GM18907 (cell line): ENCODE measurements around the gene SIRT7.

ENCODE experiments used
- ATAC-seq: cut with Tn5 transposase; IDR thresholded peaks from one replicate; pipeline ENCODE4 v1.9.1; 2021; ENCODE audit warnings: mild to moderate bottlenecking, moderate library complexity; ENCODE audit not compliant: unreplicated experiment

Gene SIRT7

DNA sequence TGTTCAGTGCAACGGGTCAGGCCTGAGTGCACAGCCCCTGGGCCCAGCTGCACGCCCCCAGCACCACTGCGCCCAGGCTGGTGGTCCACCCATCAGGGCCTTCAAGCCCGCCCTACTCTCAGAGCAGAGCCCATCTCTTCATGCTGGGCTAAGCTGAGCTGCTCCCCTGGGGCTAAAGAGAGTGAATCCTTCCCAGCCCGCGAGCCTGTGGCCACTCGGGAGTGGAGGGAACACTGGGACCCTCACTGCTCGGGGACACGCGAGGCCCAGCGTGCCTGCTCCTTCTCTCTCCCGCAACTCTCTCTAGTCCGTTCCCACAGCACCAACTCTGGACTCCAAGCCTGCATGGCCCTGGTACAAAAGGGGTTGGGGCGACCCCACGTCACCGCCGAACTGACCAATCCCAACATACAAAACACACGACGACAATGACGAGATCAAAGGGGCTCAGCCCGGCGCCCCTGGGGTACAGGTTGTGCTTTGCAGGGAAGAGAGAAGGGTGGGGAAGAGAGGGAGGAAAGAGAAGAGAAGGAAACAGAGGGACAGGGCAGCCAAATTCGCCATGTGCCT, 4.1 kb upstream of the SIRT7 start:
- no peak for ATAC-seq

DNA sequence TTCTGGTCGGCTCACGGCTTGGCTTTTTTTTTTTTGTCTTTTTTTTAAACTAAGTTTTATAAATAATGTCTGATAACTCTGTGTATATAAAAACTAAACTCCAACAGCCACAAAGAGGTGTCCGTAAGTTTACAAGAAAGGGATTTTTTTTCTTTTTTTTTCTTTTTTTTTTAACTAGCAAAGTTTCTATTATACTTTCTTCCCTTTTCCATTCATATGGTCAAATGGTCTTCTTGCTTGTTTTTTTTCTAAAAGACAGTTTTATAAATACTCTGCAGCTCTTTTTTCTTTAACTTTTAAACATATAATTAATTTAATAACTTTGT, 3.5 kb upstream of the SIRT7 start:
- no peak for ATAC-seq

DNA sequence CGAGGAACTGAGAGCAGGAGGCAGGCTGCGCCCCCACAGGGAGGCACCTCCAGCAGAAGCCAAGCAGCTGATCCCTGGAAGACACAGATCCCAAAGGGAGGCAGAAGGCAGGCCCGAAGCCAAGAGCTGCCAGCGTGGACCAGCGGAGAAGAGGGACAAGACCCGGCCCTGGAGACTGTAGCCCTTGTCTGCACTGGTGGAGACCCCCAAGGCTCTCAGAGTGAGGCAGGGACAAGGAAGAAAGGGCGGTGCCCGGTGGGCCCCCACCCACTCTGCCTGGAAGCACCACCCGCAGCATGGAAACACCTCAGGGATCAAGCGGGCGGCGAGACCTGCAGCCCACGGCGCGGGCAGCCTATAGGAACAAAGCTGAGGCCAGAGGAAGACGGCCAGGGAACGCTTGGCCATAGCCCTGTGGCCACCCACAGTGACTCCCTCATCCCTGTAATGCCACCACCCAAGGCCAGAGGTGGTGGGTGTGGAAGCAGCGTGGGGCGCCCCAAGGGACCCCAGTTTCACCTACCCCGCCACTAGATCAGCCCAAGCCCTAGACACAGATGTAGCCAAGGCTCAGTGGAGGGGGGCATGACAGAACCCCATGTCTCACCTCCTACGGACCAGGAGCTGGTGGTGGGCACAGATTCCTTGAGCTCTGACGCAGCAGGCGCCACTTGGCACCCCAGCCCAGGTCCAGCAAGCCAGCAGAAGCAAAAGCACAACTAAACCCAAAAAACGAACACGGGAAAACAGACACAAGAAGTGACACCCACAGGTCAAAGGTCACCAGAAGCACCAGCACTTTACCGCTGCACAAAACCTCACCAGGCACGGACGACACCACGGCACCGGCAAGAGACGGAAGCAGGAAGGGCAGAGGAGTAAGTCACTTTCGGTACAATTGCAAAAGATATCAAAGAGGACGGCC, 2.9 kb upstream of the SIRT7 start:
- no peak for ATAC-seq

DNA sequence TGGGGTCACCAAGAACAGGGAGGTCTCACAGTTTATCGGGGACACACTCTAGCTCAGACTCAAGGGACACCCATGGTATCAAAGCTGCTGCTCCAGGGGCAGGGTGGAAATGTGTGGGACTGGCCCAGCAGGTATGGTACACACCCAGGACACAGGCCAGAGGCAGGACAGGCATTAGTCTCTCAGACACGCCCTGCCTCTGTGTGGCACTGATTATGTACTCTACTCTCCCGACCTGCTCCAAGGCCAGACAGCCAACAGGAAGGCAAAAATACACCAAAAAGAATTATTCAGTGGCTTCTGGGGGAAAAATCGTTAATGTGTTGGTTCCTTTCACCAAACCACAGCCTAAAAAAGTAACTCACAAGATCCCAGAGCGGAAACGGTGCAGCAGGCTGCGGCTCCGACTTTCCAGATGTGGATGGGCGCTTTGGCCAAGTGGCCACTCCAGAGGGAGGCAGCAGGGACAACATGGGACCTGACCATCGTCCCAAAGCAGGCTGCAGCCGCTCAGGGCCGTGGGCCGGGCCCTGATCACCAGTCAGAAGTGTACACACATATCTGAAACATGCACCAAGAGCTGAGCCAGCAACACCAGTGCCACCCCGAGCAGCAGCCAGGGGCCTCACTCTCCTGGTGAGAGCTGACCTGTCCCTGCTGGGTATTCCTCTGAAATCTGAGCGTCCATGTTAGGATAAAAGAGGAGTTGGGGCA, 1.0 kb upstream of the SIRT7 start:
- no peak for ATAC-seq

DNA sequence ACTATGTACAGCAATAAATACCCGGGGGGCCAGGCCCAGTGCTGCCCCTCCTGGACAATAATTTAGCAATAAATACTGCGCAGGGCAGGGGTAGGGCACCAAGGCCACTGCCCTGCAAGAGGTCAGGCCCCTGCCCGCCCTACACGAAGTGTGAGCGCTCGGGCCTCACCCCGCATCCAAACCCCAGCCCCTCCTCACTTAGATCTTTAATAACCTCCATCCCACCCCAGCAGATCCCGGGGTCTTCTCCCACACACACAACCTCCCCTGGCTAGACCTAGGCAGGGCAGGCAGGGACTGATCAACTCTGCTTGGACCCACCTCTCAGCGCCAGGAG, 325 bp upstream of the SIRT7 start:
- ATAC-seq = peak; percentile 8

DNA sequence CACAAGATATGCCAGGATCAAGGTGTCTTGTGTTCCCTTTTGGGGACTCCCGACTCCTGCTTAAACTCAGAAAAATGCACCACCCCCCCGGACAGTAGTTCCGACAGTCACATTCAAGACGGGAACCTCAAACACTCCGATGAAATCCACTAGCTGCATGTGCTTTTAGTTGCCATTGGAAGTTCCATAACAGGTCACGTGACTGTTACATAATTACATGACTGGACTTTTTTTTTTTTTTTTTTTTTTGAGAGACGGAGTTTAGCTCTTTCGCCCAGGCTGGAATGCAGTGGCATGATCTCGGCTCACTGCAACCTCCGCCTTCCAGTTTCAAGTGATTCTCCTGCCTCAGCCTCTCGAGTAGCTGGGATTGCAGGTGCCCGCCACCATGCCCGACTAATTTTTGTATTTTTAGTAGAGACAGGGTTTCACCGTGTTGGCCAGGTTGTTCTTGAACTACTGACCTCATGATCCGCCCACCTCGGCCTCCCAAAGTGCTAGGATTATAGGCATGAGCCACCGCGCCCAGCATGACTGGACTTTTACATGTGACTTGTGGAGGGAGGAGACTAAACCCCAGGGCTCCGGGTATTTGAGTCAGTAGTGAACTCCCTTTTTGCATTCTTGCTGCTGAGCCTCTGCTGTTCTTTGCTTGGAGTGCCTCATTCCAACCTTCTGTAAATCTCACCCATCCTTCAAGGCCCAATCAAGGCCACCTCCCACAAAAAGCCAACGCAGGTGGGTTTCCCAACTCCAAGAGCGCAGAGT, 1.6 kb downstream of the SIRT7 start:
- ATAC-seq = no peak

DNA sequence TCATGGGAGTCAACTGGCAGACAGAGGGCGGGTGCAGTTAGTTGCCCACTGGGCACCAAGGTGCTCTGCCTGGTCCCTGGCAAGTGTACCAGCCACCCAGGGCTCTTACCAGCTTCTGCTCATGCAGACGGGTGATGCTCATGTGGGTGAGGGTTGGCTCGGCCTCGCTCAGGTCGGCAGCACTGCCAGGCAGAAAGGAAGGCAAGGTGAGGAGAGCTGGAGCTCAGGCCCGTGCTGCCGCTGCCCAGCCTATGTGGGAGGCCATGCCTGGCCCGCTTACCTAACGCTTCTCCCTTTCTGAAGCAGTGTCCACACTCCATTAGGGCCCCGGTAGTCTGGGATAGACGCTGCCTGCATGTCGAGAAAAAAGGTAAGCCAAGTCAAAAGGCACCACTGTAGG, 2.6 kb downstream of the SIRT7 start:
- no peak for ATAC-seq

DNA sequence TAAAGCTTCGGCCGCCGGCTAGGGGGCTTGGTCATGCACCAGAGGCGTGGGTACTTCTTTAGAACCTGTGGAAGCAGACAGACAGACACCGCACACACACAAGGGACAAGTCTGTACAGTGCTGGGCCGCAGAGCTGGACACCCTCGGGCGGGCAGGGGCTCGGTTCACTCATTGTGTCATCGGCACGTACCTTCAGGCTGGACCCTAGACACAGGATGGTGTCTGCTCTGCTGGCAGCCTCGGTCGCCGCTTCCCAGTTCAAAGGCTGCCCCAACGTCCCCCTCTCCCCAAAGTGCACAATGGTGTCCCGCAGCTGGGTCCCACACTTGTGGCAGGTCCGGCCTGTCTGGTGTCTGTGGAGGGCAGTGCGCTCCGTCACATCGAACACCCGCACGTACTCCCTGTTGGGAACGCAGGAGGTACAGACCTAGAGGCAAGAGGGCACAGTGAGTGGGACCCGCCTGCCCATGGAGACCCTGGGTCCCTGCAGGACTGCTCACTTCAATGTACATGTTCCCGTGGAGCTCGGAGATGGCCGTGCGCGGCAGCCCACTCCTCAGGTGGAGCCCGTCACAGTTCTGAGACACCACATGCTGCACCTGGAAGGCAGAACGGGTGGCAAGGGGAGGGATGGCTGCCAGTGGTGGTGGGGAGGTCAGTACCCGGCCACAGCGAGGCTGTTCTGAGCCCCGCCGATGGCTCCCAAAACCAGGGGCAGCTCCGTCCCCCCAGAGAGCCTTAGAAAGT, 3.7 kb downstream of the SIRT7 start:
- no peak for ATAC-seq

DNA sequence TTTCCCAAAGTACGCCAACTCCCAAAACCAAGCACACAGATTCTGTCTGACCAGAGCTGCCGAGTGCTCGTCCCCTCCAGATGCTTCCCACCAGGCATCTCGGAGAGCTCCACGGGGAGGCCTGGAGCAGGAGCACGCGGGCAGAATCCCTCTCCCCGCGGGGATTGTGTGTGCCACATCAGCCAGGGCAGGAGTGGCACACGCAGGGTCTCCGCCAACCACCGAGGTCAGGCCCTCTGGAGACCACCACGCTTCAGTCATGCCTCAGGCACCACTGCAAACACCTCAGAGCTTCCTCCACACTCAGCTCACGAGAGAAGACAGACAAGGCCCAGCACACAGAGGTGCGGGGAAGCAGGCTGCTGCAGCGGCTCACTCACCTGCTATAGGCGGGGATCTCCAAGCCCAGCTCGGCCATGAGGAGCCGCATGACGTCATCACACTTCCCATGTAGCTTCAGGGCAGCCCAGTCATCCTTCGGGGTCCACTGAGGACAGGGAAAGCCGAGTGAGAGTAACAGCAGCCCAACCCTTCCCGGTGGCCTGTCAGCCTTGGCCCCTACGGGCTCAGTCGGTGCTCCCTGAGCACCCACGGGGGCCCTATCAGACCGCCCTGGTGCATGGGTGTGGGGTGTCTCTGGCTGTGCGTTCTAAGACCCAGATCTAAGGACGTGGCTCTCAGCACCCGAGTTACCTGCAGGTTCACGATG, 4.4 kb downstream of the SIRT7 start:
- no peak for ATAC-seq

DNA sequence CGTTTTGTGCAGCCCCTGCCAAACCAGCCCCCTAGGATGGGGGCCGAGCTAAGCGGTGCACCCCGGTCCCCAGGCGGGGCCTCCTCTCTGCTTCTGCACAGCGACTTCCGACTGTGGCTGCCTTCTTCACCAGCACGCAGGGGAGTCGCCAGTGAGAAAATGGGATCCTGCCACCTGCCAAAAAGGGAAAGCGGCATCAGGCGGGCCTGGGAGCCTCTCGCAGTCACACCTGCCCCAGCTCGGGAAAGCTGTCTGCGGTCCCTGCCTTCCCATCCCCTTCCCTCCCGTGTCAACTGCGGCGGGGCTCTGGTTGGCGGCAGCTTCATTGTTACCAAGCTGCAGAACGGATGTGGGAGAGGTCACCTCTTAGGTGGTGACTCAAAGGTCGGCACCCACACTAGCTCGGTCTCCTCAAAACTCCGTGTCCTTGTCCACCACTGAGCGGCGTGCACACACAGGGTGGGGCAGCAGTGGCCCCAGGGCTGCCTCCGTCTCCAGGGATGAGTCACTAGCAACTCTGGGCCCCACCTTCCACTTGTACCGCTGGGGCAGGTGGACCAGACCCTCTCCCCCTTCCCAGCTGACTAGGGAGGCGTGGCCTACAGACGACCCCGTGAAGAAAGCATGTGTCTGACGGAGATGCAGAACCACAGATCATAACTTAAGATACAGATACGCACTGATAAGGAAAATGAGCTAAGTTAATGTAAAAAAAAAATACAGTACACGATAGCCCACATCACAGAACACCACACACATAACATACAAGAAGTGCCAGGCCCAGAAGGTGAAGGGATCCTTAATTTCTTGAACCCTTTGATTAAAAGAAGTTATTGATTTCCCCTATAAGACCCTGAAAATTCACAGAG, 5.3 kb downstream of the SIRT7 start:
- ATAC-seq = no peak

DNA sequence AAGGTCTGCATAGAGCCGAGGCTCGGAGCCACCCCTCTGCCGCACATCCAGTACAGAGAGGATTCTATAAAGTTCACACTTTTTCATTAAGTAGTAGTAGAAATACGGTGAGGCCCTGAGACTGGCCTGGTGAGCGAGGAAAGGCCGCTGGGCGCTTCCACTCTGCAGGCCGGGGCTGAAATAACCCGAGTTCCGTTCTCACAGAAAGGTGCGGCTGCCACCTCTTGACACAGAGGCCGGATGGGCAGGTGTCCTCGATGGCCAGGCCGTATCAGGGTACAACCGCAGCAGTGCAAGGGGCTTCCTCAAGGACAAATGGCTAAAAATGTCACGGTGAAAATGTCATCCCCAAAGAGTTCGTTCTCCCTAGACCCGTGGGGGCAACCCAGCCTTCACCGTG, 6.0 kb downstream of the SIRT7 start:
- no peak for ATAC-seq

DNA sequence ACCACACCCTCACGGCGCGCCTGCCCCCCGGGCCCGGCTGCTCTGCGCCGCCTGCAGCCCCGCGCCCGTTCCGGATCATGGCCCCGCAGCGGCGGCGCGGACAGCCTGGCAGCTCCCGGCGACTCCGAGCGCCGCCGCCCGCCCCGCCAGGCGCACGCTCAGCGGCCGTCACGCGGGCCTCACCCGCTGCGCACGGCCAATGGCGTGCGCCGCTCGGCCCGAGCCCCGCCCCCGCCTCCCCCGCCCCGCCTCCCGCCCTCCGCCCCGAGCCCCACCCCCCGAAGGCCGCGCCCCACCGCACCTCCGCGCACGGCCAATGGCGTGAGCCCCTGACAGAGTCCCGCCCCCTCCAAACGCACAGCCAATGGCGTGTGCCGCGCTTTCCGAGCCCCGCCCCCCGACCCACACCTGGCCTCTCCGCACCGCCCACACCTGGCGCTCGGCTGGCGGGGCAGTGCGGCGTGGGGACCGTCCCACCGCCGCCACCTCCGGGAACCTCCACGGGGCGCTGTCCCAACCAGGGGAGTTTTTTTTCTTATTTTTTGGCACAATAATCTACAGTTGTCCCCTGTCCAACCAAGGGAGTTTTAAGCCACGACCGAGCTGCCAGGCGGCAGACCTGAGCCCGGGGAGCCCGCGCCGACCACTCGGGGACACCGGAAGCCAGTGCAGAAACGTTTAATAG, 6.6 kb downstream of the SIRT7 start, which contains the start of gene PCYT2:
Gene PCYT2 (minus strand): TSS at position 123 of the 685 bp plus-strand sequence. CDS start 44 bp downstream, at position 79.
- ATAC-seq = peak; percentile 56

DNA sequence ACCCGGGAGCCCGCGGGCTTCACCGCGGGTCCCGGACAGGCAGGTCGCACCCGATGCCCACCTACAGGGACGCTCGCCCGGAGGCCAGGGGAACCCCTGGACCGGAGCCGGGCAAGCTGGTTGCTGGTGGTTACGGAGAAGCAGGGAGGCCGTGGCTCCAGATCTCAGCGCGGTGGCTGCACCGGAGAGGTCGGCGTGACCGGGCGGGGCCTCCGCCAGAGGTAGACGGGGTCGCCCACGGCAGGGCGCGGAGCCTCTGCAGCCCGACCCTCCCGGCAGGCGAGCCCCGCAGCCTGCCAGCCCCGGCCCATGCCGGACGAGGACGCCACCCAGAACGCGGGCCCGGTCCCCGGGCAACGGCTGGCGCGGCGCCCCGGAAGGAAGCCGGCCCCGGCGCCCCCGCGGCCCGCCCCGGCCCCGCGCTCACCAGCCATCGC, 7.1 kb downstream of the SIRT7 start:
- ATAC-seq = peak; percentile 21

DNA sequence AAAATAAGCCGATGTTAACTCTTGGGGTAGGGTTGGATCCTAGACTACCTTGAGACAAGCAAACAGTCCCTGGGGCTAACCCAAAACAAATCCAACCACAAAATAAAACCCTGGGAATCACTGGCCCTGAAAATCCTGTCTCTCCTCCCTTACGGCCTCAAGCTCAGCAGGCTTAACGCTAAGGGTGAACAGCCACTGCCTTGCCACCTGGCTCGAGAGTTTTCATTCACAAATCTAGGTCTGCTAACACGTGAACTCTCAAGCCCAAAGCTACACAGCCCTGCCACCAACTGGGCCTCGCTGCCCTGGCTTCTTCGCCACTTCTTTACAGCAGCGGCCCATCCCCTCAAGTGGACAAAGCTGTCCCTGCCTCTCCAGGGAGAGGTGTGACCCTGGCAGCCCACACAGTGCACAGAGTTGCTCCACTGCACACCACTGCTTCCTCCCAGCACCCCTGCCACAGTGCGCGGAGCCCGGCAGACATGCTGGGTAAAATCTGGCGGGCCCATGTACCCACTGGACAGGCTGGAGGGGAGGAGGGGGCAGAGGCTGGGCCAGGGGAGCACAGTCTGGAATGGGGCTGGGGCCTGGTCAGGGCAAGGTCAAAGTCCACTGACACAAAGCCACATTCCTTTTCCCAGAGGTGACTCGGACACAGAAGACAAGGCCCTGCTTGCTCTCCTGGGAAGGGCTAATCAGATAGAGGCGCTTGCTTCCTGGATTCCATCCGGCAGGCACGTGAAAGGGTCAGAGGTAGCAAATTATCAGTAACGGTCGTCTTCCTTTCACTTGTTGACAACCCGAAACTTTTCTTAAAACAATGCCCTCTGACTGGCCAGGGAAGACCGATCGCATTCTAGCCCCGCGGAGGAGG, 7.8 kb downstream of the SIRT7 start:
- no peak for ATAC-seq

DNA sequence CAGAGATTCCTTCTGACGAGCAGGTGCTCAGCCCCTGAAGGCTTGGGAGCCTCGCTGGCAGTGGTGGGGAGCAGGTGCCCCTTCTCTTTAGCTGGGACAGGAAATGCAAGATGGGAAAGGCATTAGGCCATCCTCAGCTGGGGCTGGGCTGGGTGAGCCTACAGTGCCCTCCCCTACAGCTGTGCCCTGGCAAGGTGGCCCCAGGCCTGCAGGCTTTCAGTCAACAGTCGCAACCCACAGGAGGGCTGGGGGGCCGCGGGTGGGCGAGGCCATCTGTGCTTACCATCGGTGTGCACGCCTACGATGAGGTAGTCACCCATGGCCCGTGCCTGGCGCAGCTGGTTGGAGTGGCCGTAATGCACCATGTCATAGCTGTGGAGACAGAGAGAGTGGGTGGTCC, 8.7 kb downstream of the SIRT7 start:
- ATAC-seq = no peak

DNA sequence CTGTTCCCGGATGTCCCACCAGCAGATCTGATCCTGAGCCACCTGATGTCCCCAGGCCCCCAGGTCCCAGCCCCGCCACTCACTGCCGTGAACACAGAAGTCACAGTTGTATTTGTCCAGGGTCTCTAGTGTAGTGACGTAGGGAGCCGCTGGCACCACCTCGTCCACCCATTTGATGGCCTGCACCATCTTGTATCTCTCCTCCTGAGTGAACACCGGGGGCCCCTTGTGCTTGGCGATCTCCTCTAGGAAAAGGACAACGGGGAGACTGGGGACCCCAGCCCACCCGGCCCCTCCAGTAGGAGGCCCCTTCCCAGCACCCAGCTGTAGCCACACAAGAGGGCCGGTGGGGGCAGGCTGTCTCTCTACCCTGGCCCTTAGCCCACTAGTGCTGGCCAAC, 9.2 kb downstream of the SIRT7 start:
- ATAC-seq = no peak
